Adrenal gland (tissue), 5 donors: ENCODE data around the gene ZNF576.

ENCODE experiments used
- CTCF ChIP-seq, 6 experiments: fragments of 450-650 bp in 4 of 6; fragments of 200-600 bp in 2 of 6; sonication (generic) in 1 of 6; IDR thresholded peaks; 1 replicate in 5 of 6; 2 replicates in 1 of 6; pipeline versions ENCODE4 v1.5.1 to v1.8.0; 2016 to 2021; ENCODE audit warnings: antibody characterized with exemption in 6 of 6, mild to moderate bottlenecking in 2 of 6, moderate library complexity in 1 of 6
- POLR2A ChIP-seq, 2 donors: fragments of 450-650 bp; IDR thresholded peaks; one replicate each; pipeline ENCODE4 v1.6.1; 2017; ENCODE audit warnings: antibody characterized with exemption in 2 of 2, mild to moderate bottlenecking in 2 of 2, moderate library complexity in 1 of 2
- donor health status: DM: no; HTN: no; CAD: no.

GRCh38 chr19:43636121-43636683 is 39.8 kb downstream of the ZNF576 start:
- TF ChIP-seq POLR2A (IDR thresholded peaks at IDR 0.05), result no peak
- no peak for TF ChIP-seq CTCF (IDR thresholded peaks at IDR 0.05)
